CD14-positive monocyte (primary cell): ENCODE measurements around the gene PACSIN1. TPM values are rescaled to one million over a fixed set of nuclear protein-coding genes. Genes with fewer than 3 reads are reported as not detected.

ENCODE experiments used
- DNase-seq, 3 donors: peaks; one replicate each; pipeline ENCODE4 v3.0.0-alpha.2; 2011 to 2022
- H2AFZ ChIP-seq: 2 replicates; pipeline ENCODE4 v1.6.0; 2012; ENCODE audit warnings: mild to moderate bottlenecking, low read depth, low read length, inconsistent platforms; ENCODE audit not compliant: insufficient read depth, poor library complexity, severe bottlenecking
- H3K27ac ChIP-seq, 2 donors: 1 replicate in 1 of 2; 2 replicates in 1 of 2; pipeline ENCODE4 v1.5.1; 2012 to 2013; ENCODE audit warnings: low read length in 2 of 2, control low read depth in 1 of 2, inconsistent platforms in 1 of 2, low read depth in 1 of 2, mild to moderate bottlenecking in 1 of 2
- H3K27me3 ChIP-seq, 2 donors: one replicate each; pipeline versions ENCODE4 v1.6.0 to v1.6.1; 2011 to 2013; ENCODE audit warnings: low read length in 2 of 2; ENCODE audit not compliant: control insufficient read depth in 2 of 2, insufficient read depth in 2 of 2
- H3K36me3 ChIP-seq, 2 donors: replicated peaks in 1 of 2; 1 replicate in 1 of 2; 2 replicates in 1 of 2; pipeline versions ENCODE4 v1.5.1 to v1.6.1; 2012 to 2013; ENCODE audit warnings: low read length in 2 of 2, control low read depth in 1 of 2, inconsistent platforms in 1 of 2, mild to moderate bottlenecking in 1 of 2; ENCODE audit not compliant: insufficient read depth in 2 of 2, control insufficient read depth in 1 of 2
- H3K4me1 ChIP-seq, 2 donors: 1 replicate in 1 of 2; 2 replicates in 1 of 2; pipeline versions ENCODE4 v1.5.1 to v1.6.1; 2012 to 2013; ENCODE audit warnings: low read length in 2 of 2, control low read depth in 1 of 2, inconsistent platforms in 1 of 2, mild to moderate bottlenecking in 1 of 2, moderate library complexity in 1 of 2; ENCODE audit not compliant: insufficient read depth in 2 of 2, control insufficient read depth in 1 of 2
- H3K4me2 ChIP-seq: replicated peaks from 2 replicates; pipeline ENCODE3; 2012; ENCODE audit warnings: low read length, moderate library complexity, mild to moderate bottlenecking; ENCODE audit not compliant: poor library complexity, severe bottlenecking; ENCODE audit errors: extremely low read depth
- H3K4me3 ChIP-seq, 3 experiments: fragments of 200-600 bp in 1 of 3; sonication (generic) in 1 of 3; replicated peaks in 1 of 3; 1 replicate in 2 of 3; 2 replicates in 1 of 3; pipeline ENCODE4 v1.5.1; 2011 to 2013; ENCODE audit warnings: low read length in 3 of 3, mild to moderate bottlenecking in 3 of 3, control low read depth in 2 of 3, low read depth in 2 of 3, inconsistent platforms in 1 of 3, moderate library complexity in 1 of 3
- H3K79me2 ChIP-seq: 2 replicates; pipeline ENCODE4 v1.6.0; 2012; ENCODE audit warnings: mild to moderate bottlenecking, control low read depth, inconsistent platforms, low read length, moderate library complexity; ENCODE audit not compliant: insufficient read depth
- H3K9ac ChIP-seq: 2 replicates; pipeline ENCODE4 v1.6.0; 2017; ENCODE audit warnings: low read length, mild to moderate bottlenecking; ENCODE audit not compliant: insufficient read depth, poor library complexity, severe bottlenecking
- H3K9me3 ChIP-seq, 2 donors: replicated peaks in 1 of 2; 1 replicate in 1 of 2; 2 replicates in 1 of 2; pipeline versions ENCODE4 v1.5.1 to v1.6.1; 2012 to 2013; ENCODE audit warnings: low read length in 2 of 2, control low read depth in 1 of 2; ENCODE audit not compliant: control insufficient read depth in 1 of 2, insufficient read depth in 1 of 2
- H4K20me1 ChIP-seq: 2 replicates; pipeline ENCODE4 v1.6.0; 2012; ENCODE audit warnings: mild to moderate bottlenecking, low read length, control low read depth, moderate library complexity; ENCODE audit not compliant: insufficient read depth
- H3K27ac Mint-ChIP-seq, 7 donors: one replicate each; pipeline ENCODE4 v1.8.0; 2020; ENCODE audit warnings: mild to moderate bottlenecking in 7 of 7, mixed read lengths in 7 of 7, moderate library complexity in 6 of 7, inconsistent platforms in 2 of 7
- H3K27me3 Mint-ChIP-seq, 3 donors: one replicate each; pipeline ENCODE4 v1.8.0; 2021 to 2022; ENCODE audit warnings: low read depth in 3 of 3, mild to moderate bottlenecking in 3 of 3, mixed read lengths in 3 of 3, moderate library complexity in 3 of 3, inconsistent platforms in 1 of 3
- H3K36me3 Mint-ChIP-seq, 2 donors: one replicate each; pipeline ENCODE4 v1.8.0; 2020; ENCODE audit warnings: mixed read lengths in 2 of 2, inconsistent platforms in 1 of 2, mild to moderate bottlenecking in 1 of 2
- H3K4me1 Mint-ChIP-seq: one replicate; pipeline ENCODE4 v1.8.0; 2020; ENCODE audit warnings: mild to moderate bottlenecking, mixed read lengths
- H3K4me3 Mint-ChIP-seq, 2 donors: one replicate each; pipeline ENCODE4 v1.8.0; 2020; ENCODE audit warnings: mild to moderate bottlenecking in 2 of 2, mixed read lengths in 2 of 2, moderate library complexity in 1 of 2
- H3K9me3 Mint-ChIP-seq, 7 donors: one replicate each; pipeline ENCODE4 v1.8.0; 2020 to 2022; ENCODE audit warnings: mixed read lengths in 7 of 7, mild to moderate bottlenecking in 6 of 7, moderate library complexity in 6 of 7, inconsistent platforms in 2 of 7
- WGBS: methylation state at CpG from one replicate; pipeline ENCODE4 v1.1.5; 2013; ENCODE audit warnings: missing lambda C conversion rate; ENCODE audit not compliant: insufficient coverage; 5-methylcytosine and 5-hydroxymethylcytosine counted together
- intact Hi-C, 2 donors: fragments of 100-400 bp; cut with micrococcal nuclease; formaldehyde crosslinking; loops; one replicate each; pipeline versions ENCODE4 v1.15.0 to v1.15.1; 2023
- polyA plus RNA-seq, 3 donors: library from polyadenylated mRNA; depleted of rRNA in 1 of 3; unstranded in 2 of 3; stranded (reverse) in 1 of 3; fragments of 300-500 nt in 2 of 3; fragments of >200 nt in 1 of 3; fragmentation: Illumina TruSeq in 2 of 3; gene quantifications; 1 replicate in 2 of 3; 2 replicates in 1 of 3; pipeline ENCODE4 v1.2.3, GENCODE V29; 2012 to 2021
- TF ChIP-seq, protein P1 (sequence below): fragments of 200-600 bp; IDR thresholded peaks from one replicate; pipeline ENCODE4 v1.8.0; 2022; ENCODE audit warnings: antibody characterized with exemption, mild to moderate bottlenecking

PACSIN1 gene
- polyA plus RNA-seq, 3 donors: not detected

GRCh38 chr6:34418367-34418766, 47.5 kb upstream of the PACSIN1 start:
- no peak overlapping the region for H3K27ac ChIP-seq
- peaks cover 69 to 77% of the 10 kb centered on the region in 2 donors for H3K36me3 ChIP-seq
- no peak overlapping the region for H2AFZ ChIP-seq
- H3K4me3 Mint-ChIP-seq: no peak overlapping the region
- no peak overlapping the region for H3K4me3 ChIP-seq
- H3K9me3 Mint-ChIP-seq: peaks cover 0 to 2% (median 0%) of the 10 kb centered on the region in 7 donors
- no peak overlapping the region for H3K9ac ChIP-seq
- peaks cover 21% of the 10 kb centered on the region for H3K79me2 ChIP-seq
- peaks cover 74 to 83% of the 10 kb centered on the region in 2 donors for H3K36me3 Mint-ChIP-seq
- H3K4me1 ChIP-seq: peaks cover 0 to 4% of the 10 kb centered on the region in 2 donors
- WGBS: 90% methylated on average over 2 of the region's 5 CpGs
- no peaks in the 10 kb centered on the region for H3K9me3 ChIP-seq
- peaks cover 61% of the 10 kb centered on the region for H4K20me1 ChIP-seq
- no peak for DNase-seq
- H3K27ac Mint-ChIP-seq: peak overlapping the region in 1 of 7 donors; percentile 27
- no peak overlapping the region for H3K4me2 ChIP-seq
- H3K4me1 Mint-ChIP-seq: peaks cover 7% of the 10 kb centered on the region
- H3K27me3 Mint-ChIP-seq: no peaks in the 10 kb centered on the region
- intact Hi-C loops: loop anchor here in 1 of 2 donors (10.0 kb wide), 1 partner anchor 254 kb away; no protein-coding TSS in a partner anchor
- no peaks in the 10 kb centered on the region for H3K27me3 ChIP-seq
- TF ChIP-seq, protein P1, sequence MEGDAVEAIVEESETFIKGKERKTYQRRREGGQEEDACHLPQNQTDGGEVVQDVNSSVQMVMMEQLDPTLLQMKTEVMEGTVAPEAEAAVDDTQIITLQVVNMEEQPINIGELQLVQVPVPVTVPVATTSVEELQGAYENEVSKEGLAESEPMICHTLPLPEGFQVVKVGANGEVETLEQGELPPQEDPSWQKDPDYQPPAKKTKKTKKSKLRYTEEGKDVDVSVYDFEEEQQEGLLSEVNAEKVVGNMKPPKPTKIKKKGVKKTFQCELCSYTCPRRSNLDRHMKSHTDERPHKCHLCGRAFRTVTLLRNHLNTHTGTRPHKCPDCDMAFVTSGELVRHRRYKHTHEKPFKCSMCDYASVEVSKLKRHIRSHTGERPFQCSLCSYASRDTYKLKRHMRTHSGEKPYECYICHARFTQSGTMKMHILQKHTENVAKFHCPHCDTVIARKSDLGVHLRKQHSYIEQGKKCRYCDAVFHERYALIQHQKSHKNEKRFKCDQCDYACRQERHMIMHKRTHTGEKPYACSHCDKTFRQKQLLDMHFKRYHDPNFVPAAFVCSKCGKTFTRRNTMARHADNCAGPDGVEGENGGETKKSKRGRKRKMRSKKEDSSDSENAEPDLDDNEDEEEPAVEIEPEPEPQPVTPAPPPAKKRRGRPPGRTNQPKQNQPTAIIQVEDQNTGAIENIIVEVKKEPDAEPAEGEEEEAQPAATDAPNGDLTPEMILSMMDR: no peak

DNA sequence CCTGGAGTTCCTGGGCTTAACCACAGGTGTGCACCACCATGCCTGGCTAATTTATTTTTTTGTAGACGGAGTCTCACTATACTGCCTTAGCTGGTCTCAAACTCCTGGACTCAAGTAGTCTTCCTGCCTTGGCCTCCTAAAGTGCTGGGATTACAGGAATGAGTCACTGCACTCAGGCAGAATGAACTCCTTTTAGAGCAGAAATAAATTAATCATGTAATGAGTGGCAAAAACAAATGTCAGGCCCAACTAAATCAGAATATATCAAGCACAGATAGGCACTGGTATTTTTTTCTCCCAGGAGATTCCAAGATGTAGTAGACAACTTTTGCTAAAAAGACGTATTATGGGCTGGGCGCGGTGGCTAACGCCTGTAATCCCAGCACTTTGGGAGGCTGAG, 42.6 kb upstream of the PACSIN1 start:
- H3K27me3 ChIP-seq: no peaks in the 10 kb centered on the region
- Mint-ChIP-seq H3K27me3 (peaks cover 0 to under 1% (median 0%) of the 10 kb centered on the region in 3 donors), H3K36me3 (peaks cover 60 to 67% of the 10 kb centered on the region in 2 donors), H3K4me1 (peaks cover 15% of the 10 kb centered on the region), H3K27ac (peak overlapping the region in 4 of 7 donors; percentile 1 to 42 (median 16)), H3K4me3 (no peak overlapping the region), H3K9me3 (peaks cover 0 to 2% (median 0%) of the 10 kb centered on the region in 7 donors)
- no peak overlapping the region for H2AFZ ChIP-seq
- H3K9me3 ChIP-seq: no peaks in the 10 kb centered on the region
- no peak overlapping the region for H3K4me3 ChIP-seq
- no peak overlapping the region for H3K9ac ChIP-seq
- peaks cover 60 to 67% of the 10 kb centered on the region in 2 donors for H3K36me3 ChIP-seq
- H3K4me2 ChIP-seq: no peak overlapping the region
- 92% methylated on average over 1 of the region's 5 CpGs for WGBS
- H3K27ac ChIP-seq: no peak overlapping the region
- intact Hi-C loops: no loop called here
- no peak for DNase-seq
- H4K20me1 ChIP-seq: peaks cover 50% of the 10 kb centered on the region
- TF ChIP-seq, protein P1: no peak
- H3K79me2 ChIP-seq: peaks cover 46% of the 10 kb centered on the region
- peaks cover 12% of the 10 kb centered on the region in 2 donors for H3K4me1 ChIP-seq
